Measurements from ENCODE around the gene SARDH.

- TF ChIP-seq CTCF (IDR thresholded peaks at IDR 0.05; ENCODE audit: poor library complexity, severe bottlenecking): no peak
- no peak for TF ChIP-seq EZH2 (IDR thresholded peaks at IDR 0.05; ENCODE audit: borderline replicate concordance, insufficient read depth, low read length, poor library complexity, severe bottlenecking)
Measured at GRCh38 chr9:133616643-133617405, 121.3 kb downstream of the SARDH start.

All from neural cell (in vitro differentiated cells).